ENCODE results near the gene NOTCH4.

The NOTCH4 gene

DNA sequence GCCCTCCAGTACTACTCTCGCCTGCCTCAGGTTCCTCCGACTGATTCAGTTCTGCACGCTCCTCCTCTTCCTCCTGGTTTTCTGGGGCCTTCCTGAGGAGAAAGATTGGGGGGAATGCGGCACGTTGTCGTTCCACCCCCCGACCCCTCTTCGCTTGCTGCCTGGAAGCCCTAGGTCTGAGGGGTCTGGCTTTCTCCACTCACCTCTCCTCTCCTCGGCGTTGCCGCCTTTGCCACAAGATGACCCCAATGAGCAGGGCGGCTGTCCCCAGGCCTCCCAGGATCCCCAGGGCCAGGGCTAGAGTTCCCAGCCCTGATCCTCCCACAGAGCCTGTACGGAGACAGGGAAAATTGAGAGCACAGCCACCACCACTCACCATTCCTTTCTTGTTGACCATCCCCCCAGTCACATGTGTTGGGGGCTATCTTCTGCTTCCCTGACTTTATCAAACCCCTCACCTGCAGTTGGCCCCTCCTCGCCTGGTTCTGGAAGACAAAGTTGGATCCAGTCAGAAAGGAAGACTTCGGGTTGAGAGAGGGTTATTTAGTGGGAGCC, 42.6 kb downstream of the NOTCH4 start (continued):
- TF ChIP-seq CSDC2 (CRISPR knock-in tag; IDR thresholded peaks at IDR 0.05) (no peak), ESRRG (CRISPR knock-in tag; IDR thresholded peaks at IDR 0.05) (no peak), ZC3H10 (CRISPR knock-in tag; IDR thresholded peaks at IDR 0.05) (no peak), ZFP30 (CRISPR knock-in tag; IDR thresholded peaks at IDR 0.05) (no peak), BACH2 (CRISPR knock-in tag; IDR thresholded peaks at IDR 0.05; ENCODE audit: borderline replicate concordance) (no peak)

DNA sequence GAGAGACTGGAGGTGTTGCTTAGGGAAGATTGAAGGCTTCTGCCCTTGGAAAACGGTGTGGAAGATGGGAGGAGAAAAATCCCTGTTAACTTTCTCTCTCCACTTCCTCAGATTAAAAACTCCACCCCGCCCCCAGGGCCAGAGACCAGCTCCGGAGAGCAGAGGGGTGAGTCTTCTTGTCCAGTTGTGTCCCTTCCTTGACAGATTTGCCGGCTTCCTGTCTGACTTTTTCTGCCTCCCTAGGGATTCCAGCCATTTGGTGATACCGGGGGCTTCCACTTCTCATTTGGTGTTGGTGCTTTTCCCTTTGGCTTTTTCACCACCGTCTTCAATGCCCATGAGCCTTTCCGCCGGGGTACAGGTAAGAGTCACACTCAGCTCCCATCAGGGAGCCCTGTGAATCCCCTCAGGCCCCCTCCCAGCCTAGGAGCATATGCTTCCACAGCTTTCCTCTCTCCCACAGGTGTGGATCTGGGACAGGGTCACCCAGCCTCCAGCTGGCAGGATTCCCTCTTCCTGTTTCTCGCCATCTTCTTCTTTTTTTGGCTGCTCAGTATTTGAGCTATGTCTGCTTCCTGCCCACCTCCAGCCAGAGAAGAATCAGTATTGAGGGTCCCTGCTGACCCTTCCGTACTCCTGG, 44.0 kb downstream of the NOTCH4 start:
- TF ChIP-seq ZNF565 (CRISPR knock-in tag; conservative IDR thresholded peaks at IDR 0.05; ENCODE audit: low read depth) (no peak), TCF4 (CRISPR knock-in tag; IDR thresholded peaks at IDR 0.05; ENCODE audit: borderline replicate concordance) (no peak), ISL1 (CRISPR knock-in tag; IDR thresholded peaks at IDR 0.05) (no peak), ZNF8 (CRISPR knock-in tag; IDR thresholded peaks at IDR 0.05) (no peak), CSDC2 (CRISPR knock-in tag; IDR thresholded peaks at IDR 0.05) (no peak), OSR1 (CRISPR knock-in tag; IDR thresholded peaks at IDR 0.05) (no peak)
- TF ChIP-seq, protein P1, sequence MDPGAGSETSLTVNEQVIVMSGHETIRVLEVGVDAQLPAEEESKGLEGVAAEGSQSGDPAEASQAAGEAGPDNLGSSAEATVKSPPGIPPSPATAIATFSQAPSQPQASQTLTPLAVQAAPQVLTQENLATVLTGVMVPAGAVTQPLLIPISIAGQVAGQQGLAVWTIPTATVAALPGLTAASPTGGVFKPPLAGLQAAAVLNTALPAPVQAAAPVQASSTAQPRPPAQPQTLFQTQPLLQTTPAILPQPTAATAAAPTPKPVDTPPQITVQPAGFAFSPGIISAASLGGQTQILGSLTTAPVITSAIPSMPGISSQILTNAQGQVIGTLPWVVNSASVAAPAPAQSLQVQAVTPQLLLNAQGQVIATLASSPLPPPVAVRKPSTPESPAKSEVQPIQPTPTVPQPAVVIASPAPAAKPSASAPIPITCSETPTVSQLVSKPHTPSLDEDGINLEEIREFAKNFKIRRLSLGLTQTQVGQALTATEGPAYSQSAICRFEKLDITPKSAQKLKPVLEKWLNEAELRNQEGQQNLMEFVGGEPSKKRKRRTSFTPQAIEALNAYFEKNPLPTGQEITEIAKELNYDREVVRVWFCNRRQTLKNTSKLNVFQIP (CRISPR knock-in tag; IDR thresholded peaks at IDR 0.05; ENCODE audit: borderline replicate concordance, low read depth), result no peak
- TF ChIP-seq, protein P2, sequence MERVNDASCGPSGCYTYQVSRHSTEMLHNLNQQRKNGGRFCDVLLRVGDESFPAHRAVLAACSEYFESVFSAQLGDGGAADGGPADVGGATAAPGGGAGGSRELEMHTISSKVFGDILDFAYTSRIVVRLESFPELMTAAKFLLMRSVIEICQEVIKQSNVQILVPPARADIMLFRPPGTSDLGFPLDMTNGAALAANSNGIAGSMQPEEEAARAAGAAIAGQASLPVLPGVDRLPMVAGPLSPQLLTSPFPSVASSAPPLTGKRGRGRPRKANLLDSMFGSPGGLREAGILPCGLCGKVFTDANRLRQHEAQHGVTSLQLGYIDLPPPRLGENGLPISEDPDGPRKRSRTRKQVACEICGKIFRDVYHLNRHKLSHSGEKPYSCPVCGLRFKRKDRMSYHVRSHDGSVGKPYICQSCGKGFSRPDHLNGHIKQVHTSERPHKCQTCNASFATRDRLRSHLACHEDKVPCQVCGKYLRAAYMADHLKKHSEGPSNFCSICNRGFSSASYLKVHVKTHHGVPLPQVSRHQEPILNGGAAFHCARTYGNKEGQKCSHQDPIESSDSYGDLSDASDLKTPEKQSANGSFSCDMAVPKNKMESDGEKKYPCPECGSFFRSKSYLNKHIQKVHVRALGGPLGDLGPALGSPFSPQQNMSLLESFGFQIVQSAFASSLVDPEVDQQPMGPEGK (CRISPR knock-in tag; IDR thresholded peaks at IDR 0.05; ENCODE audit: borderline replicate concordance), result no peak
- no peak for ATAC-seq

DNA sequence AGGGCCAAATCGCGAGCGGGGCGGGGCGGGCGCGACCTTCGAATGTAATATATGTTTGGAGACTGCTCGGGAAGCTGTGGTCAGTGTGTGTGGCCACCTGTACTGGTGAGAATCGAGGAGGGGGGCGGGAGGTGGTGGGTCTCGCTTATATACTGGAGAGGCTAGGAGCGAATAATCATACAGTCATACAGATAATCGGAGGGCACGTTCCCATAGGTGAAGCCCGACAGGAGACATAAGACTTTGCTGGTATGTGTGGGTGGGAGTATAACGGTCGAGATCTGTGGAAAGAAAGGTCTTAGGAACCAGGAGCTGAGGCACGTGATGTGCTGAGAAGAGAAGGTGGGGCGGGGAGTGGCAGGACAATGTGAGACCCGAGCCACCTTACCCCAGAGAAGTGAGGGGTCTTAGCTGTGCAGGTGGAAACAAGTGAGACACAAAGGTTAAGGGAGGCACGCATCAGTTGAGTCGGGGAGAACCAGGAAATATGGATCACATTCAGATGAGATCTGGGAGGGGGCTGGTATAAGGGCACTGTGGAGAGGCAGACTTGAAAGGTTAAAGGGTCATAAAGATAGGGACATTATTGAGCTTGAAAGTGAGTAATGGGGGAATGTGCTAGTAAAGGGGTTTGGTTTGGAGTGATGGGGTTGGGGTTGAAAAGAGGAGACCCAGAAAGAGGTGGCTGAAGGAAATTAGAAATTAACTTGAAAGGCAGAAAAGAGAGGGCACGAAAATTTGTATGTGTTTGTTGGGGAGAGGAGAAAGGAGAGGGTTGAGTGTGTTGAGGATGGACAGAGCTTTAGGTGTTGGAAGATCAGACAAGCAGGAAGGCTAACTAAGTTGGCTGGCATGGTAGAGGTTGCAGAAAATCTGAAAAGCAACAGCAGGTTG, 45.1 kb downstream of the NOTCH4 start:
- TF ChIP-seq ZFP3 (CRISPR knock-in tag; IDR thresholded peaks at IDR 0.05), result no peak
- no peak for TF ChIP-seq ZFP30 (CRISPR knock-in tag; IDR thresholded peaks at IDR 0.05)
- TF ChIP-seq RARB (CRISPR knock-in tag; IDR thresholded peaks at IDR 0.05), result no peak
- no peak for TF ChIP-seq ARNTL (CRISPR knock-in tag; IDR thresholded peaks at IDR 0.05; ENCODE audit: borderline replicate concordance, low read depth)
- no peak for TF ChIP-seq SNAI2 (CRISPR knock-in tag; IDR thresholded peaks at IDR 0.05)
- TF ChIP-seq, protein P3, sequence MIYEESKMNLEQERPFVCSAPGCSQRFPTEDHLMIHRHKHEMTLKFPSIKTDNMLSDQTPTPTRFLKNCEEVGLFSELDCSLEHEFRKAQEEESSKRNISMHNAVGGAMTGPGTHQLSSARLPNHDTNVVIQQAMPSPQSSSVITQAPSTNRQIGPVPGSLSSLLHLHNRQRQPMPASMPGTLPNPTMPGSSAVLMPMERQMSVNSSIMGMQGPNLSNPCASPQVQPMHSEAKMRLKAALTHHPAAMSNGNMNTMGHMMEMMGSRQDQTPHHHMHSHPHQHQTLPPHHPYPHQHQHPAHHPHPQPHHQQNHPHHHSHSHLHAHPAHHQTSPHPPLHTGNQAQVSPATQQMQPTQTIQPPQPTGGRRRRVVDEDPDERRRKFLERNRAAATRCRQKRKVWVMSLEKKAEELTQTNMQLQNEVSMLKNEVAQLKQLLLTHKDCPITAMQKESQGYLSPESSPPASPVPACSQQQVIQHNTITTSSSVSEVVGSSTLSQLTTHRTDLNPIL (CRISPR knock-in tag; IDR thresholded peaks at IDR 0.05; ENCODE audit: low read depth), result no peak
- TF ChIP-seq BACH2 (CRISPR knock-in tag; IDR thresholded peaks at IDR 0.05; ENCODE audit: borderline replicate concordance), result no peak
- TF ChIP-seq ZNF8 (CRISPR knock-in tag; IDR thresholded peaks at IDR 0.05), result no peak
- TF ChIP-seq, protein P1 (CRISPR knock-in tag; IDR thresholded peaks at IDR 0.05; ENCODE audit: borderline replicate concordance, low read depth), result no peak
- TF ChIP-seq ZC3H10 (CRISPR knock-in tag; IDR thresholded peaks at IDR 0.05), result no peak
- TF ChIP-seq ZNF70 (CRISPR knock-in tag; IDR thresholded peaks at IDR 0.05), result no peak
- TF ChIP-seq OSR1 (CRISPR knock-in tag; IDR thresholded peaks at IDR 0.05), result no peak
- no peak for TF ChIP-seq PPARA (CRISPR knock-in tag; IDR thresholded peaks at IDR 0.05; ENCODE audit: borderline replicate concordance)
- ATAC-seq, result no peak

Measured in SK-N-SH treated with all-trans-retinoic acid at 6 μM for 48 hours (cell line).